Stimulated activated CD8-positive, alpha-beta memory T cell treated with anti-CD3 and anti-CD28 coated beads, Interleukin-2, amount 100 ng/mL, for 48 hours (primary cell): ENCODE results near the gene IL4R.
A peak's percentile ranks its signal among the peaks of the same experiment; 100 is the strongest.

Experiments
- DNase-seq, 2 donors: peaks; one replicate each; pipeline ENCODE4 v3.0.0-alpha.2; 2020; ENCODE audit warnings: low read depth in 2 of 2

Gene IL4R

DNA sequence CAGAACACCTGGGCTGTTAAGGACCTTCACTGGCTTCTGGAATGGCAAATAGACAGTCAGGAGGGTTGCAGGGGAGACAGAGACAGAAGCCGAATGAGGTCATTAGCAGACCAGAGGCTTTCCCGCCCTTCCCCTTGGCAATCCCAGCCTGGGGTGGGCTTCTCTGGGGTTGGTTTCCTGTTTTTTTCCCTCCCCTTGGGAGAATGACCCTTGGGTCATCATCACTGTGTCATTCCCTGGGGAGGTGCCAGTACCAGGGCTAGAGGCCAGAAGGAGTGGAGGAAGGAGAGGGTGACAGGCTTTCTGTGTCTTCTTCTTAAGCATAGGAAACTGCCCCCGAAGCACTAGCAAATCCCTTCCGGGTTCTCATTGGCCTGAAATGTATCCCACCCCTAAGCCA lies 45.3 kb downstream of the IL4R start:
- no peak for DNase-seq

- no peak for DNase-seq
These were observed 45.8 kb downstream of the IL4R start for GRCh38 chr16:27359615-27360014.

DNA sequence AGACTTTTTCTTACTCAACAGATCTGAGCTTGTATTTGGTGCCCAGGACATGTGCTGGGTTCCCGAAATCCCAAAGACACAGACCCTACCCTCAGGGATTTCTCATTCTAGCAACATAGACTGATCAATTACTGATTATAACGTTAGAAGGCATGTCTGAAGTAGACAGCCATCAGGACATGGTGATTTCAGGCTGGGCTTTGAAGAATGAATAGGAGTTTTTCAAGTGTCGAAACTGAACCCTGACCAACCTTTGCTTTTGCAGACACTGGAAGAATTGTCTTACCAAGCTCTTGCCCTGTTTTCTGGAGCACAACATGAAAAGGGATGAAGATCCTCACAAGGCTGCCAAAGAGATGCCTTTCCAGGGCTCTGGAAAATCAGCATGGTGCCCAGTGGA lies 48.2 kb downstream of the IL4R start:
- DNase-seq = no peak

DNA sequence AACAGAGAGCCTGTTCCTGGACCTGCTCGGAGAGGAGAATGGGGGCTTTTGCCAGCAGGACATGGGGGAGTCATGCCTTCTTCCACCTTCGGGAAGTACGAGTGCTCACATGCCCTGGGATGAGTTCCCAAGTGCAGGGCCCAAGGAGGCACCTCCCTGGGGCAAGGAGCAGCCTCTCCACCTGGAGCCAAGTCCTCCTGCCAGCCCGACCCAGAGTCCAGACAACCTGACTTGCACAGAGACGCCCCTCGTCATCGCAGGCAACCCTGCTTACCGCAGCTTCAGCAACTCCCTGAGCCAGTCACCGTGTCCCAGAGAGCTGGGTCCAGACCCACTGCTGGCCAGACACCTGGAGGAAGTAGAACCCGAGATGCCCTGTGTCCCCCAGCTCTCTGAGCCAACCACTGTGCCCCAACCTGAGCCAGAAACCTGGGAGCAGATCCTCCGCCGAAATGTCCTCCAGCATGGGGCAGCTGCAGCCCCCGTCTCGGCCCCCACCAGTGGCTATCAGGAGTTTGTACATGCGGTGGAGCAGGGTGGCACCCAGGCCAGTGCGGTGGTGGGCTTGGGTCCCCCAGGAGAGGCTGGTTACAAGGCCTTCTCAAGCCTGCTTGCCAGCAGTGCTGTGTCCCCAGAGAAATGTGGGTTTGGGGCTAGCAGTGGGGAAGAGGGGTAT lies 48.9 kb downstream of the IL4R start:
- no peak for DNase-seq

DNA sequence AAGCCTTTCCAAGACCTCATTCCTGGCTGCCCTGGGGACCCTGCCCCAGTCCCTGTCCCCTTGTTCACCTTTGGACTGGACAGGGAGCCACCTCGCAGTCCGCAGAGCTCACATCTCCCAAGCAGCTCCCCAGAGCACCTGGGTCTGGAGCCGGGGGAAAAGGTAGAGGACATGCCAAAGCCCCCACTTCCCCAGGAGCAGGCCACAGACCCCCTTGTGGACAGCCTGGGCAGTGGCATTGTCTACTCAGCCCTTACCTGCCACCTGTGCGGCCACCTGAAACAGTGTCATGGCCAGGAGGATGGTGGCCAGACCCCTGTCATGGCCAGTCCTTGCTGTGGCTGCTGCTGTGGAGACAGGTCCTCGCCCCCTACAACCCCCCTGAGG lies 49.5 kb downstream of the IL4R start:
- no peak for DNase-seq

GRCh38 chr16:27363797-27364196 lies 50.0 kb downstream of the IL4R start:
- no peak for DNase-seq

DNA sequence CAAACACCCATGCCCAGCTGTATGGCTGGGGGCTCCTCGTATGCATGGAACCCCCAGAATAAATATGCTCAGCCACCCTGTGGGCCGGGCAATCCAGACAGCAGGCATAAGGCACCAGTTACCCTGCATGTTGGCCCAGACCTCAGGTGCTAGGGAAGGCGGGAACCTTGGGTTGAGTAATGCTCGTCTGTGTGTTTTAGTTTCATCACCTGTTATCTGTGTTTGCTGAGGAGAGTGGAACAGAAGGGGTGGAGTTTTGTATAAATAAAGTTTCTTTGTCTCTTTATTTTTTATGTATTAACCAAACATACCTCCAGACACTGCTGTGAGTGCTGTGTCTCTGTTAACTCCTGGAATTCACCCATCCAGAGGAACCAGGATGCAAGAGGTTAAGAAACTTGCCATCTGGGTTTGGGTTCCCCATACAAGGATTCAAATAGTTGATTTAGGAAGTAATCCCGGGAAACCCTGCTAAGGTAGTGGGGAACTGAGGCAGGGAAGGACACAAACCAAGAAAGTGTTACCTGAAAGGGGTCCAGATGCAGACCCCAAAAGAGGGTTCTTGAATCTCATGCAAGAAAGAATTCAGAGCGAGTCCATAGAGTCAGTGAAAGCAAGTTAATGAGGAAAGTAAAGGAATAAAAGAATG lies 50.8 kb downstream of the IL4R start:
- no peak for DNase-seq

DNA sequence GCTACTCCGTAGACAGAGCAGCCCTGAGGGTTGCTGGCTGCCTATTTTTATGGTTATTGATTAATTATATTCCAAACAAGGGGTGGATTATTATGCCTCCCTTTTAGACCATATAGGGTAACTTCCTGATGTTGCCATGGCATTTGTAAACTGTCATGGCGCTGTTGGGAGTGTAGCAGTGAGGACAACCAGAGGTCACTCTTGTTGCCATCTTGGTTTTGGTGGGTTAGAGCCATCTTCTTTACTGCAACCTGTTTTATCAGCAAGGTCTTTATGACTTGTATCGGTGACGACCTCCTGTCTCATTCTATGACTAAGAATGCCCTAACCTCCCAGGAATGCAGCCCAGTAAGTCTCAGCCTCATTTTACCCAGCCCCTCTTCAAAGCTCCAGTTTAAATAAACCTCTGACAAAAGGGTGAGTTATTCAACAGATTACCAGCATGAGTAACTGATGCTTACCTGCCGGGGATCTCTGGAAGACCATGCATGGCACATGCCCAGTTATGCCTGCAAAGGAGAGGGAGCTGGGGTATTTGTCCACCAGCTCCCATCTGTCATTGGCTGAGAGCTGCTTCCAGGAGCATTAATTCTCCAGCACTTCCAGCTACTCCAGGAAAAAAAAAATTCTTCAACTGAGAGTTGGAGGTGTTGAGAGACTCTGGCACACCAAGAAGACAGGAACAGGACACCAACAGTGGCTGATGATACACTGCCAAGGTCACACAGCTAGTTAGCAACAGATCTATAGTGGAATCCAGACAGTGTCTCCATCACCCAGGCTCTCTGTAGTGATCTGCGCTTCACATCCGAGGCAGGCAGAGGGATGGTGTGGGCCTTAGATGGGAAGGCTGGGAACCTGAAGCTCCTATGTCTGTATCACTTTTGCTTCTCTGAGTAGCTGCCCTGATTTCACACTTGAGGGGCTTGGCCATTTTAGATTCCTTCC lies 51.6 kb downstream of the IL4R start:
- no peak for DNase-seq

GRCh38 chr16:27366687-27367460 lies 53.1 kb downstream of the IL4R start:
- peak; percentile 40 to 48 for DNase-seq

DNA sequence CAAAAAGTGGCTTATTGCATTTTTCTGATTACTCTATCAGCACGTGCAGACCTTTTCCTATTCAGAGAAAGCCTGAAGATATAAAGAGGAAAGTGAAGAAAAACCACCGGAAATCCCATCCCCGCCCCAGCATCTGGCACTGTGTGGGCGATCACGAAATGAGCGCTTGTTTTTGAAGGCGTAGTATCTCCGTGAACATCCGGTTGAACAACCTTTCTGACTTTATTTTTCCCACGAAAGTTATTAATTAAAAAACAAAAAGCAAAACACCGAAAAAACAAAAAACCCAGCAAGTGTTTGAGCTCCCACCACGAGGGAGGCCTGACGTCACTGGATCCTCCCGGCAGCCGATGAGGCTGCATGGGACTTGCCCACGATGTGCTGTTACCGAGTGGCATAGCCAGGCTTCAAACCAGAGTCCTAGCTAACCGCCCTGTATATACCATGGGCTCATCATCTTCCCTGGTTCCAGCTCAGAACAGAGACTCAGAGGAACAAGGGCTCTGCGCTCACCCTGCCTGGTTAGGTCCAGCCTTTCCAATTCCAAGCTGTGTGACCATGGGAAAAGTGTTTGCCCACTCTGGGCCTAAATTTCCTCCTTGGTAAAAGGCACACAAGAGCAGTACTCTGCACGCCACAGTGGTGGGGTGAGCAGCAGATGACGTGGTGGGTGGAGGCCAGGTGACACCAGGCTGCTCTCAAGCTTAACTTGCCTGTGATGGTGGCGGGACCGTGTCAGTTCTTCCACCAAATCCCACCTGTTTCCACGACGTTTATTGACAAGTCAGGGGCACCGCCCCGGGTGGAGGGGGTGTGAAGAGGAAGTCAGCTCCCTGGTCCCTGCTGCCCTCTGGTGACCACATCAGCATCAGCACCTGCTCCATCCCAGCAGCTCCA lies 53.9 kb downstream of the IL4R start:
- DNase-seq = peak; percentile 79 to 85

GRCh38 chr16:27368358-27368722 lies 54.6 kb downstream of the IL4R start:
- DNase-seq = no peak

GRCh38 chr16:27369806-27370205 lies 56.0 kb downstream of the IL4R start:
- DNase-seq = no peak

DNA sequence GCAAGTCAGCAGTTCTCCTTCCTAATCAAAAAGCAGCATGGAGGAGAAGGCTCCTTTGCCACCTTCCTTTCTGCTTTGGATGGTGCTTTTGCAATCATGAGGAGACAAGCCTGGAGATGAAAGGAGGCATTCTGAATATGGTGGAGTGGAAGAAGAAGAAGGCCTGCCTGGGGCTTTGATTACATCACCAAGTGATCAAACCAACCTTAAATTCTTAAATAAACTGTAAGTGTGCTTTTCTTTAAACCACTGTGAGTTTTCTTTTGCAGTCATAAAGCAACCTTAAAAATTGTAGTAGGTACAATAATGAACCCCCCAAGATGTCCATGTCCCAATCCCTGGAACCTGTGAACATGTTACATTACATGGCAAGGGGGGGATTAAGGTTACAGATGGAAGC lies 56.5 kb downstream of the IL4R start:
- no peak for DNase-seq

DNA sequence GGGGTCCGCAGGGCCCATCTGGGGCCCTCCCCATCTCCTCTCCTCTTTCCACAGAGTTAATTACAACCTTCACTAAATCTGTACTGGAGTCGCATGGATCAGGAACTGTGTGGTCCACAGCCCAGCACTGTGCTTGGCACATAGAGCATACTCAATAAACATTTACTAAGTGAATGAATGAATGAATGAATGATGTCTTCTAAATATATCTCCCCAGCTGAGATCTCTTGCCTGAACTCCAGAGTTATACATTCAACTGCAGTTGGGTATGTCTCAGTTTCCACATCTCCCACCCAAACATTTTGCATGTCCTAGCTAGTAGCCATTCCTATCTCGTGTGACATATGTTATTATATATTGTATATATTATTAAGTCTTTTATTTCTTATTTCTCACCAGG lies 59.5 kb downstream of the IL4R start:
- no peak for DNase-seq

DNA sequence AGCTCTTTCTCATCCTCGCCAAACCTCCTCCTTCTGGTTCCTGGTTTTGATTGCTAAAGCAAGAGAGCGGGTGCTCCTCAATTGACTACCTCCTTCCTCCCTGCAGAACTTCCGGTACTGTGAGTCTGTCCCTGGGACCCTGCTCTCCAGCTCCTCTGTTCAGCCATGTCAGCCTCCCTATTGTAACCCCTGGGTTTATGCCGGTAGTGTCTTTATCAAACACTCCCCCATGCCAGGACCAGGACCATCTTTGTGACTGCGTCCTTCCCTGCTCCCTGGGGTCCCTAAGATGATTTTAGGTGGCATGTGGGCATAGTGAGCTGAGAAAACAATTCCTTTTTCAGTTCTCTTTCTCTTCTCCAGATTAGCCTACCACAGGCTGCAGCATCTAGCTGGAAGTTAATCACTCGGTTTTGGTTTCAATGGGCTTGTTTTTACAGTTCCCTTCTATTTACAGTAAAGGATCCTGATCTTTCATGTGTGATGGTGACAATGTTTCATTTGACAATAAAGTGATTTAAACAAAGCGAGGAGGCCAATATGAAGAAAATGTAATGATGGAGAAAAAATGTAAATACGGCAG lies 60.5 kb downstream of the IL4R start:
- no peak for DNase-seq

- DNase-seq = peak in 1 of 2 donors; percentile 63
These were observed 61.1 kb downstream of the IL4R start for GRCh38 chr16:27374804-27375425.

DNA sequence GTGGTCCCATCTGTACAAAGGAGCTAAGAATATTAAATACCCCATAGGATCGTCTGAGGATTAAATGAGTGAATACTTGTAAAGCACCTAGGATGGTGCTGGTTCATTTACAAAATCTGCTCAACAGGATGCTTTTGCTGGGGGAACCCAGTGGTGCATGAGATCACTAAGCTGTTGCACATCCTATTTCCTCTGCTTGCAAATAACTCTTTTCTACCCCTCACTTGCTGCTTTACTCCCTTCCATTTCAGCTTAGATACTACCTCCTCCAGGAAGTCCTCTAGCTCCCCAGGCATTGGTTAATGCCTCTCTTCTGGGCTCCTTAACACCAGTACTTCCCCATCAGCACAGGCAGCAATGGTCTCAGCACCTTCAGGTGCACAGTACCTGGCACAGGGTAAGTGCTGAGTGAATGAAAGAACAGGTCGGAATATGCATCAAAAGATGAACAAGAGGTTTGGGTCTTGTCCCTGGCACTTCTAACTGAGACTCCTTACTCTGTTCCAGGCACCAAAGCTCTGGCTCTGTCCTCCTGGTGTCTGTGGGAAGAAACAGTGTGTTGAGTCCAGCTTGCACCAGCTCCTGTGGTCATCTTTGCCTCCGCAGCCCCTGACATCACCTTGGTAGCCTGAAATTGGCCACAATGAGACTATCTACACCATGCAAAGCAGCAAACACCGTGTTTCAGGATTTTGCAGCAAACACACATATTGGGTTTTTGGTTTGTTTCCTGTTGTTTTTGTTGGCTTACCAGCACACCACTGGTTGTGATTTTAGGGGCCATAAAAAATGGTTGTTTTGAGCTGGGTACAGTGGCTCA lies 64.1 kb downstream of the IL4R start:
- no peak for DNase-seq

GRCh38 chr16:27378871-27379481 lies 65.2 kb downstream of the IL4R start:
- DNase-seq = no peak

GRCh38 chr16:27379919-27380318 lies 66.1 kb downstream of the IL4R start:
- DNase-seq = no peak
